GM11168 (cell line): ENCODE data around the gene CDKAL1.
"Not testable (repeated sequence)": the region's sequence is repeated elsewhere in the genome, so short reads cannot be mapped to it uniquely, and the experiment has no call there.

Experiments
- in situ Hi-C: fragments of 300-500 bp; cut with MboI; formaldehyde crosslinking; loops from one replicate; pipeline ENCODE4 v1.12.0; 2022; ENCODE audit warnings: low sequenced_read_pairs; ENCODE audit not compliant: unreplicated experiment

Gene CDKAL1

GRCh38 chr6:21071780-21072468, 537.7 kb downstream of the CDKAL1 start:
- in situ Hi-C loops, result no loop called here

- in situ Hi-C loops, result no loop called here
These were observed 539.1 kb downstream of the CDKAL1 start for GRCh38 chr6:21073318-21073839.

GRCh38 chr6:21074484-21074883, 540.2 kb downstream of the CDKAL1 start:
- in situ Hi-C loops, result no loop called here

- in situ Hi-C loops, result no loop called here
These were observed 541.7 kb downstream of the CDKAL1 start for GRCh38 chr6:21075986-21076385.

- in situ Hi-C loops, result no loop called here
These were observed 544.2 kb downstream of the CDKAL1 start for GRCh38 chr6:21078497-21078896.

- in situ Hi-C loops, result no loop called here
These were observed 545.3 kb downstream of the CDKAL1 start for GRCh38 chr6:21079468-21080048.

GRCh38 chr6:21080221-21080620, 546.0 kb downstream of the CDKAL1 start:
- in situ Hi-C loops, result no loop called here

GRCh38 chr6:21082091-21082490, 547.8 kb downstream of the CDKAL1 start:
- in situ Hi-C loops, result no loop called here

GRCh38 chr6:21083708-21084107, 549.5 kb downstream of the CDKAL1 start:
- in situ Hi-C loops, result no loop called here

GRCh38 chr6:21084656-21085055, 550.4 kb downstream of the CDKAL1 start:
- in situ Hi-C loops, result no loop called here

GRCh38 chr6:21085211-21085610, 551.0 kb downstream of the CDKAL1 start:
- in situ Hi-C loops, result no loop called here

GRCh38 chr6:21085643-21086042, 551.4 kb downstream of the CDKAL1 start:
- in situ Hi-C loops, result no loop called here

- in situ Hi-C loops, result no loop called here
These were observed 552.9 kb downstream of the CDKAL1 start for GRCh38 chr6:21087188-21087587.

- in situ Hi-C loops, result no loop called here
These were observed 557.2 kb downstream of the CDKAL1 start for GRCh38 chr6:21091411-21091810.

GRCh38 chr6:21092231-21092772, 558.0 kb downstream of the CDKAL1 start:
- in situ Hi-C loops, result not testable (repeated sequence)

GRCh38 chr6:21095462-21095861, 561.2 kb downstream of the CDKAL1 start:
- in situ Hi-C loops, result no loop called here

GRCh38 chr6:21098134-21098533, 563.9 kb downstream of the CDKAL1 start:
- in situ Hi-C loops, result no loop called here

GRCh38 chr6:21098744-21099143, 564.5 kb downstream of the CDKAL1 start:
- in situ Hi-C loops, result no loop called here

GRCh38 chr6:21099338-21100314, 565.4 kb downstream of the CDKAL1 start:
- in situ Hi-C loops, result no loop called here

- in situ Hi-C loops, result no loop called here
These were observed 566.7 kb downstream of the CDKAL1 start for GRCh38 chr6:21100991-21101390.
